ENCODE data around the gene PBX1.
A peak's percentile ranks its signal among the peaks of the same experiment; 100 is the strongest.

Gene PBX1

DNA sequence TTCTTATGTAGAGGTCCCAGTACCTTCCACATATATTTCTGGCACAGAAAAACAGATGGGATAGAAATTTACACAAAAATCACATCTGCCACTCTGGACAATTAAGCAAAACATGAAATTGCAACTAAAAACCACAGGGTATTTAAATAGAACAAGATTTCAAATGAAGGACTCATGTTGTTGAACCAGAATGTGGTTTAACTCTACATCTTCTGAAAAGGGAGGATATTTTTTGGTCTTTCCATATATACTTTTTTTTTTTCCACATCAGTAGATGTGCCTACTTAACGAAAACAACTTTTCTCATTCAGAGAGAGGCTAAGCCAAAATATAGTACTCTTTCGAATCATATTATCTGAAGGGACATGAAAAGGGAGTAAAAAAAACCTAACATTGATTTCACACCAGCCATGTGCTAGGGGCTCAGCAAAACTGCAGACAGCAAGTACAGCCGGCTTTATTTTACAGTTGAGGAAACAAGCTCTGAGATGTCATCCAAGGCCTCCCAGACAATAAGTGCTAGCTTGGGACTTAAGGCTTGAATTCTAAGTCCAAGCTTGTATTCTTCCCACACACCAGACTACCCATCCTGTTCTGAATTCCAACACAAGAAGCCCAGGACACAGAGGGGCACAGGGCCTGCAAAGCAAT is 208.9 kb downstream of the PBX1 start:
- DNase-seq: no peak

DNA sequence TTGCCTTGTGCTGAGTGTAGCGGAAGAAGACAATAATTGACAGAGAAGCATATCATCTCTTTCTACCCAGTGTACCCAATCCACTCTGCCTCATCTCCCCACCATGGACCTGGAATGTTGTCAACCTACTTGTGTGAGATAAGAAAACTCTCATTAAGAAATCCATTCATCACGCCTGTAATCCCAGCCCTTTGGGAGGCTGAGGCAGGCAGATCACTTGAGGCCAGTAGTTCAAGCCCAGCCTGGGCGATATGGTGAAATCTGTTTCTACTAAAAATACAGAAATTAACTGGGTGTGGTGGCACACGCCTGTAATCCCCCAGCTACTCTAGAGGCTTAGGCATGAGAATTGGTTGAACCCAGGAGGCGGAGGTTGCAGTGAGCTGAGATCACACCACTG is 209.6 kb downstream of the PBX1 start:
- no peak for DNase-seq

DNA sequence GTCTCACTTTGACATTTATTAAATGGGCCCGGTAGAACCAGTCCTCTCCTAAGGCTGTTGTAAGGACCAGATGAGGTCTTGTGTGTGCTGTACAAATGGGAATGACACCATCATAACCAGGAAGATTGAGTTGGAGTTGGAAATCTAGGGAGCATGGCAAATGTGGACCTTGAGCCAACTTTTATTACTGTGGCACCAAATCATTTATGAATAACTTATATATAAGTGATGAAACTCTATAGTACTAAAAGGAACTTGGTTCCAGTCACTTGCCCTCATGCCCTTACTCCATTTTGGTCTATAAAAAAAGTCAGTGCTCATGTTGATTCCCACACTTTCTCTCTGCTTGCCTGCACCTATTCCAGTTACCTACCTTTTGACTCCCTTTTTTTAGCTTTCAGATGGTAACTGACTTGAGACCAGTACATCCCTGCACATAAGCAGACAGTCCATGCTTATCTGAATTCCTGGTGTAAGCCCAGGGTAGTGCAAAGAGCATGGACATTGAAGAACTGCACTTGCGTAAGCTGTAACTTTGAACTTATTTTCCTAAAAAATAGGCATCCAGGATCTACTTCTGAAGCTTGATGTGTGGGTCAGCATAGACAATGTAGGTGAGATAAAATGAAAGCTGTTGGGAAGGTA is 210.6 kb downstream of the PBX1 start:
- no peak for DNase-seq

DNA sequence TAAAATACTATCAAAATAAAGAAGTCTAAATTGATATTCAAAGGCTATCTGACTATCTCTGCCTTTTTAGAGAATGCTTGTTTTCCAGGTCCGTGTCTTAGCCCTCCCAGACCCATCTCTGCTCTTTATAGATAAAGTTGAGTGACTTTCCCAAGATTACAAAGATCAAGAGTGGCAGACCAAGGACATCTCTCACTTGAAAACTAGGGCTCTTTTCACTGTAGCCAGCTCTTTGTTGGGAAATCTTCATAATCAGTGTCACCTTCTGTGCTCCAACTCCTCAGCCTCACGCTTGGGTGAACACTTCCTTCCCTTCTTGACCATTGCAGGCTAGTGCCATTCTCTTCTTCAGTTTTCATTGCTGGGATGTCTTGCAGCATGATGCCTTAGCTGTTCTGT is 211.1 kb downstream of the PBX1 start:
- no peak for DNase-seq

DNA sequence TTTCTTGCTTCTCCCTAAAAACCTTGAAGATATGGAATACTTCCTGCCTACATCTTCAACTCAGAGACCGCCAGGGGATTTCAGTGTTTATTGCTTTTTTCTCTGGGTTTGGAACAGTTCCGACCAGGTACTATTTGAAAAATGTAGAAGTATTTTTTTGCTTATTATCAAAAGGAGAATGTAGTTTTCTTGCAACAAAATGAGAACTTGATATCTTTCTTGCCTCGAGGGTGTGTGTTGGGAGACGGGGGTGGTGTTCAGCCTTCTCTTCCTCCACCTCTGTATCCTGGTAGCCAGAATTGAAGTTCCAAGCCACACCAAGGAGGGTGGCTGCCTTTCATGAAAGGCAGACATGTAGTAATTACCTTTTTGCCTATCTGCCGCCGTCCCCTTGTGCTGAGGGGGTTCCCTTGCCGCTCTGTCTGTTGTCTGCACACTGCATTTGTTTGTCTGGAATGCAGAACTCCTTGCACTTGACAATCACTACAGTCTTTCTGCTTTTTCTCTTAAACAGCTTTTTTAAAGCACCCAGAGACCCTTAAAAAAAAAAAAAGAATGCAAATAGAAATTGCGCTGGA is 212.1 kb downstream of the PBX1 start:
- no peak for DNase-seq

DNA sequence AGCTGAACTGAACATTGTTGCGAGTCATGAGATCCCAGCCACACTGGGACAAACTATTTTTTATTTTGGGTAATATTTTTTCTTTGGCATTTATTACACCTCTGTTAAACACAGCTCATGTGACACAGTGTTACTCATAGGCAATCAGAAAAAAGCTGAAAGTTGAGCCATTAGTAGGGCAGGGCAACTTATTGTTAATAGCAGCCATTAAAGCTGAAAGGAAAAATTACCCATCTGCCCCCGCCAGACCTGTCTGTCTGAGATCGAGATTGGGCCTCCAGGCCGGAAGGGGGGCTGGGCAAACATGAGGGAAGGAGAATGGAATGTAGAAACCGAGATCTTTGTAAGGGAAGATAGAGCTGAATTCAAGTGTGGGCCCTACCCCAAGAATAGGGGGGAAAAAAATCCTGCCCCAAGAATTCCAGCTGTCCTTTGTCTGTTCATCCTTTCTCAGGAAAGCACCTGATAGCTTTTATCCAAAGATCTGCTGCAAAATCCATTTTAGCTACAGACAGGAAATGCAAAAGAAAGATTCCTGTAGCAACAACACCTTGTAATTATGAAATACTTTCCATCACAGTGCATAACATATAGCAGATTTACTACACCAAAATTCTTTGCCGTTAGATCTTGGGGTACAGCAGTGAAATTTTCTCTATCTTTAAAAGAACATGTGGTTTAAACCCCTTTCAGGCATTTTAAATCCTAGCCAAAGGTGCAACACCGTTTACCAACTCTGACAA is 212.8 kb downstream of the PBX1 start:
- no peak for DNase-seq

DNA sequence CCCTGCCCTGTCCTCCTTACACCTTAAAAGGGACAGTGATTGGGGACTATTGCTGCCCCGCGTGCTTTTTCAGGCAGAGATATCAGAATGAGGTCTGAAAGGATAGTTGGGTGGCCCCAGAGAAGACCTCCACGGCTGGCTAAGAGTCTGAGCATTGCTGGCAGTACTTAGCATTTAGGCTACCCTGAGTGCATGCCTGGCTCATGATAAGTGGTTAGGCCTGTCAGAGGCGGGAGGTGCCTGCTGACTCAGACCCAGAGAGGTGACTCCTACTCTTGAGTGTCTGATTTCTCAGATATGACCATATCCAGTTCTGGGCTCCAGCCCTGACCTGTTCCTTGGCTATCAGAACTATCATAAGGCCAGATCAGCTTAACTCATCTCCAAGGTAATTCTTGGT is 213.7 kb downstream of the PBX1 start:
- DNase-seq: no peak

DNA sequence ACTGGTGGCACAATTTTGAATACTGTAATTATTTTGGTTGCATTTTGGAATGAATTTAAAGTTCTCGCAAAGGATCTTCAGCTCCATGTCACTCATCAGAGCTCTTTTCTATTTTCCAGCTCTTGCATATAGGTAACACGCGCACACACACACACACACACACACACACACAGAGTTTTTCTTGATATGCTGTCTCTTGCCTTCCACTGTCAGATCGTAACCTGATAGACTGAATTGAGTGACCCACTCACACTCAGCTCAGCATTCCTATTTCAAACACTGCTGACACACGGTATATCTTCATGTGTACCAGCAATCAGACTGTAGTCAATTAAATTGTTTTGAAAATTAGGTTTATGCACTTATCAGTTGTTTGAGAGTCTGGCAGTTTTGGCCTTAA is 214.1 kb downstream of the PBX1 start:
- no peak for DNase-seq

DNA sequence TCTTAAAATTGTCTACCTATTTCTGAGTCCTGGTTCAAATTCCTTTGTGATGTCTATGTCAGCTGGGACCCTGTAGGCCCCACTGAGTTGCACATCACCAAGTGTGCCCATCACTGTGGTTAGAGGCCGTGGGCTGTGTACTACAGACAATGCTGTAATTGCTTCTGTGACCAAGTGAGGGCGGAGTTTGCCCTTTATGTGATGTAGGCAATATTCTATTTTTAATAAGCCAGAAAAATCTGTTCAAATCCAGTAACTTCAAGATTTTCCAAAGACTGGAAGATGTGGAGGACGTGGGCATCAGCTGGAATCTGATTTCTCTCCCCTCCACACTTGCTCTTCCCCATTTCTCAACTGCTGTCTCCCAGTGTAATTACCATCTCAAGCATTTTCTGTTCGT is 215.4 kb downstream of the PBX1 start:
- DNase-seq: no peak

DNA sequence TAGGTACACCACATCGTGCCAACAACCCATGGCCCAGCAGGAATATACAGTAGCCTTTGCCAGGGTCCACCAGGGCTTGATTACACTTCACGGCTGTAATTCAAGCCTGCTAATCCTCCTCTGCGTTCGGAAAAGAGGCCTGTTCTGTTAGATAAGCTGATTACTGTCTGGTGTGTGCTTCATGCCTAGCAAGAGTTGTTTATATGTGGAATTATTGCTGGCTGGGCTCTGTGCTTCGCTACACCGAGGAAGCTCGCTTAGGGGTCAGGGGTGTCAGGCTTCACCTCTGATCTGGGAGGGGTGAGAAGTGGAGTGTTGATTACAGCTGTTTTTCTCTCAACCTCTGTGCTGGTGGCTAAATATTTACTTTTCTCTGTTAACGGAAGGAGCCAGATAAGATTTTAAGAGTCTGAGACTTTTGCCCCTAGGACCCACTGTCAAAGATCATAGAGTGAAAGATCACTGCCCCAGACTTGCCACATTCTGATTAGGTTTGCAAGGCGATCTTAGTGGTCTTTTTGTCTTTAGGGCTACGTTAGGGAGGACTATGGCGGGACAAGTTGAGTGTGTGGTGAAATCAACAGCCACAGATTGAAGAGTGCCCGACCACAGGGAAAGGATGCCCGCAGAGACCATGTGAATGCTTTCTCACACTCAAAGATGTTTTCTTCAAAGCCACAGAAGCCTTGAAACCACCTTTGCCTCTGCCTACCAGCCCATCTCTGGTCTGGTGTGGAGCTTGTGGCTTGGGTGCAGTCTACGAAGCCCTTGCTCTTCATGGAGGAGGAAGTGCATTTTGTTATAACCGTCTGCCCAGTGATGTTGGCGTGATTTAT is 216.1 kb downstream of the PBX1 start:
- DNase-seq: no peak

DNA sequence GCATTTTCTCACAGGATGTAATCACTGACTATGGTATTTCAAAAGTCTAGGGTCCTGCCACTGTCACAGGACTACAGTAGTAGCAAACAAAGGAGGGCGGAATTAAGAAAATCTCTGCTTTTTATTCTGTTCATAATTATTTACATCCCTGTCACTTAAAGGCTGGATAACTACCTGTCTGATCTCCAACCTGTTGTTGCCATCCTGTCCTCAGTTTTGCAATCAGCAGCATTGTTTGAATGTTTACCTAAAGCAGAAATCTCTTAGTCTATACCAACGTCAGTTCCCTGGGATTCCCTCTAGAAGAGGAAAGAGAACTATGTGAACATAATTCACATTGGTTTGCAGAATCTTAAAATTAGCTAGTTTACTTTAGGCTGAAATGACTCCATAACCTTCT is 218.5 kb downstream of the PBX1 start:
- no peak for DNase-seq

DNA sequence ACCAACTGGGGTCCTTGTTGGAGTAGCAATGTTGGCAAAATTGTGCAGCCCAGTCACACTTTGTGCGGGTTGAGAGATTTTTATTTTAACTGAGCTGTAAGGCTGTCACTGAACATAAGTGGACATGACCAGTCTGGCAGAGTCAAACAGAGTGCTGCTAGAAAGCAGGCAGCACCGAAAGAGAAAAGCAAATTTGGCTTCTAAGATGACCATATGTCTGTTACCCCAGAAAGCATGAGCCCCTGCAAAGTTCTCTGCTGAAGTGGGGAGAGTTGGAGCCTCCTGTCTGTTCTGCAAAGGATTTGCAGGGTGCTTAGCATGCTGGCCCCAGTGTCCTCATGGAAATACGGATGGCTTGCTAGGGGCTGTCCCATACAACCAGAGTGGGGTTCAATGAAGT is 220.4 kb downstream of the PBX1 start:
- DNase-seq: no peak

DNA sequence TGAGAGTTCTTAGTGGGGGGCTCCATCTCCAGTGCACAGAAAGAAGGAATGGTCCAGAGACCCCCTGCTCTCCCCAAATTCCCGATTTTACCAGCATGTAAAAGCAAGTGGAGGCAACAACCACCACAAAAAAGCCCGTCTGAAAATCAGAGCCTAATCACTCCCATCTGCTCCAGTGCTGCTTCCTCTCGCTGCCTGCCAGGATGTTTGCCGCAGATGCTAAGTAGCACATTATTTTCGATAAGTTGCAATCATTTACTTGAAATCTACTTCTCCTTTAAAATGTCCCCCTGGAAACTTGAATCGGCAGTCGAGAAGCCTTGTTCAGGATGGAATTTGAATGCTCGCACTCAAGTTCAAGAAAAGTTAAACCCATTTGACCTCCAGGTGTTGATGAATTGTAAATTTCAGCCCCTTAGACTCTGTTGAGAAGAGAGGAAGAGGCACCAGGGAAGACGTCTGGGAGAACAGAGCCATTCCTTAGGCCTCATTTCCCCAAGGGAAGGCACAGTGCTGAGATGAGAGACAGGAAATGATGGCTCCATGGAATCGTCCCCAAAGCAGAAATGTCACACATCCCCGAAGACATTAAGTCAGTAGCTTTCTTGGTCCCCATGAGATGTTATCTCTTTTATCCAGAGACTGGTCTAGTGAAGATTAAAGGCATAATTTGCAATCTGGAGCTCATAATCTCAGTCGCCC is 221.3 kb downstream of the PBX1 start:
- no peak for DNase-seq

DNA sequence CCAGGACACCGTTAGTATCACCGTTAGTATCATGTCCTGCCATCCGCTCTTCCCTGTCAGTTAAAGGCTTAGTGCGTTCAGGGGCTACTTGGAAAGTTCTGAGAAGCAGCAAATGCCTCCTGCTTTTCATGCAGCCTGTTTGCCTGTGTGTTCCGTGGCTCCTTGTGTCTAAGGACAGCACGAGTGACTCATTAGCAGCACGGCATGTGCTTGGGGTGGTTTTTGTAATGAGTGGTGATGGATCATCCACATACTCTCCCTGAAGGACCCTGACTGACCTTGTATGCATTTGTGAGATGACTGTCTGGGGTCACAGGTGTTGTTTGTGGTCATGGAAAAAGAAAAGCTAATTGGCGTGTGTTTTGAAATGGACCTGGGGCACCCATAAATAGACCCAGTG is 221.9 kb downstream of the PBX1 start:
- no peak for DNase-seq

DNA sequence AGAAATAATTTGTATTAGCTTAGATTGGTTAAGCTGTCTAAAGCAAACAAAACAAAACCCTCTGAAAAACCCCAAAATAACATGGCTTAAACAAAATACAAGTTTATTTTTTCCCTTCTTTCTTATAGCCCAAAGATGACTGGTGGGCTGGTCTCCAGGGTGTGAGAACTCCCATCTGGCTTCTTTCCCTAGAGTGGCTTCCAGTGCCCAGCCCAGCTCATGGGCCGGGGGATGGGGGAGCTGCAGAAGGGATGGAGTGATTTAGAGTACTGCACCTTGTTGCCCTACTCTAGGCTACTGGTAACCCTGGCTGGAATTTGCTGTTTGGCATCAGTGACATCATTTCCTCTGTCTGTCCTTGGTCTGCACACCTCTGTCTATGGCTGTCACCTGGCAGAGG is 223.0 kb downstream of the PBX1 start:
- no peak for DNase-seq

DNA sequence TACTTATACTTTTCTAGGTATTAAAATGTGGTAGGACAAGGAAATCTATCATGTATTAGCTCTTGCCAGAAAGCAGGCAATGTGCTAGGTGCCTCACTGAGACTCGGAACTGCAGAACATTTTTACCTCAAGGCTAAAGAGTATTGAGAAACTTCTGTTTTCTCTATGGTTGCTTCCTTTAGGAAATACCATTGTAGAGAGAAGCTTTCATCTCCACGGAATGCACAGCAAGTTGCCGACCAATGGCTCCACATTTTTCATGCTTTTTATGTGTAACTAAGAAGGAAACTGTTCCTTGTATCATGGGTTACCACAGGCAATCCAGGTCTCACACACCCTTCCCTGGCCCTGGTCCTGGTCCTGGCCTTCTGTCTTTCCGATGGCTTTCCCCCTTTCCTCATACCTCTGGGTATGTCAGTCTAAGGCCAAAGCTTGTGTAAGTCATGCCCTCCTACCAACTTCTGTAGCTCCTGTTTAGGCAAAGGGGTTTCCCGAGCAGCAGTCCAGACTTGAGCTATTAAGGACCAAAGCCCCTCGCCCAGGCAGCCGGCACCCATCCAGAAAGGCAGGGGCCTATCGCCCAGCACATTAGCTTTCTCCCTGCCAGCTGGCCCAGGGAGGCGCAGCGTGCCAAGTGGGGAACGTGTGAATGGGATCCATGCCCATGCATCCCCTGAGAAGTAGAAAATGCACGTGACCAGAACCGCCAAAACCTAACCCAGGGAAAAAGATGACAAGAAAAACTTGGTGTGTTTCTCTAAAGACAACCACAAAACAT is 225.0 kb downstream of the PBX1 start:
- DNase-seq: no peak

DNA sequence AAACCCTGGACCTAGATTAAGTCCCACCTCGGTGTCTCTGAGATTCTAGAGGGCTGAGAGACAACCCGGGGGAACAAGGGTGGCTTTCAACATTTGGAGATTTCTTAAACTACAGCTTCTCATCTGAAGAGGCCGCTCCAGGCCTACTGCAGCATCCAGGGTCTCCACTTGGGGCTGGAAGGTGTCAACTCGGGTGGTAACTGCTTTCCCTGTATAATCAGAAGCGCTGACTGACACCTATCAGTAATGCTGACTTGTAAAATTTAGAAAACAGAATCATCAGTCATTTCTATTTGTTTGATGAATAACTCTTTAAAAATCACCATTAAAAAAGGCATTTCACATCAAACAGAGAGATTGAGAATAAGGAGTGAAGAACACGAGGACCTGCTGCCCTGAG is 226.0 kb downstream of the PBX1 start:
- no peak for DNase-seq

DNA sequence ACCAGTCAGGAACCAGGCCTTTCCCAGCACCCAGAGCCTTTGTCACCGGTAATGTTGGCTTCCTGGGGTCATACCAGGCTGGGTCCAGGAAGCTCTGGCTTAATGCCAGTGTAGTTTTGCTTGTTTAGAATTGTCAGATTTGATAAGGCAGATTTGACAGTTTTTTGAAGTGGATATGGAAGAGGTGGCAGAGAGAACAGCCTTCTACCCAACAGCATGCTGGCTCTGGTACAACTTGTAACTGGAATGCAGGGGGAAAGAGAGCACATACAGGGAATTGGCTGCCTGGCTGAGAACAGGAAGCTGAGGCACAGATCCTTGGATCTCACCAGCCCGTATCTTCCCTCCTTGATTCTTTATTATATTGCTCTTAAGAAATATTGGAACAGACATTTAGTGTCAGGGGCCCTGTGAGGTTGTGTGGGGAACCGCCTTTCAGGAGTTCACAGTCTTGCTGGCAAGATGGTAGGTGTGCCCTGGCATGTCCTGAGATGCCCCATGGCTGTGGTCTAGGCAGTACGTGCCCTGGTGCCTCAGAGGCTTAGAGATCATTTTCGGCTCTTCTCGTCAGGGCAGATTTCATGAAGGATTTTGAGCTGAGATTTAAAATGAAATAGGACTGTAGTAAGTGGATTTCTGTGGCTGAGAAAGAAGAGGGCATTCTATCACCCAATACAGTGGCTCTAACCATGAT is 227.0 kb downstream of the PBX1 start:
- DNase-seq: no peak

DNA sequence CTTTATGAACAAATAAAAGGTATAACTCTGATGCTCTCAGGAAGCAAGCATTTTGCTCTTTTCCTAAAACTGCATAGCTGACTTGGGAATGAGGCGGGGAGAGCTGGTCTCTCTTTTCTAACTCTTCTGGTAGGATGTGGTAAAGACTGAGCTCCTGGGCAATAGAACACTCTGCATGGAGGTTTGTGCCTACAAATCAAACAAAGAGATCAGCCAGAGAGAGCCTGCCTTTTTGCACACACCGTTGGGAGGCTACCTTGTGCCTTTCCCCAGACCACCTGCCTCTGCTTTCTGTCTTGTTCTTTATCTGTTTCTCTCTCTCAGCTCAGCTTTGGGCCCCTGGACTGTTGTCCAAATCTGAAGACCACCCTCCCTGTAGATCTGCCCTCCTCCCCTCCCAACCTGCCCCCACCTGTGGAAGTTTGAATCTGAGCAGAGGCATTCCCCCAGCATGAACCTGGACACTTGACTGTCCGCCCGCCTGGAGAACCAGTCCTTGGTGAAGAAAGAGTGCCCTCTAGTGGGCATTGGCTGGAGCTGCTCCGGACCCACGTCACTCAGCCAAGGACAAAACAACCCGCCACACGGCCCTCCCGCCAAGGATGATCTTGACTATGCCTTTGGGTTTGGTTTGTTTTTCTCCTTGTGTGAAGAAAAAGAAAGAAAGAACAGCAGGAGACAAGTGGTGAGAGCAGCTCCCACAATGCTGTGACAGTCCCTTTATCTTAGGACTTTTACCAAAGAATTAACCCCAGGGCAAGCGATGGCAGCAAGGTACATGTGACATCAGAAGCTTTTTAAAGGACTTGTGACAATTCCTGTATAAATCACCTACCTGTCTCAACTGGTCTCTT is 228.2 kb downstream of the PBX1 start:
- DNase-seq: peak; percentile 44

DNA sequence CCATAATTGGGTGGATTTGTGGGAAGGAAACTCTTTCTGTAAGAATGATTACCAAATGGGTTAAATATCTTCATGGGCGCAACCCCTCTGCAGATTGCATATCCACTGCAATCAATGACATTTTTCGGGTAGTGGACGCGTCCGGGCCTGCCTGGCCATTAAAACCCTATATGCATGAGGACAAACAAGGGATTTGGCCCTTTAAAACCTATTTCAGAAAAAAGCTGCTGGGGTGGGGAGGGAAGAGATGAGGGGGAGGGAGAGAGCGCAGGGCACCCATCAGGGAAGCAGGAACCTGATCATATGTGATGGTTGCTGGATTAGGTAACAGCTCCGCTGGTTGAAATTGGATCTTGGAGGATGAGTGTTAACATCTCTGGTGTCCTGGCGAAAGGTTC is 228.8 kb downstream of the PBX1 start:
- no peak for DNase-seq

All from activated gamma-delta T cell treated with Interleukin-2 at 50 U/mL for 16 hours (primary cell).